A549 treated with GW870086 at 1 μM for 4 hours (cell line): ENCODE measurements around the gene ASRGL1. TPM values are rescaled to one million over a fixed set of nuclear protein-coding genes. Genes with fewer than 3 reads are reported as not detected.

Experiments used
- total RNA-seq: library from RNA; stranded (reverse); fragments of 200-300 nt; extraction: Qiagen RNA extraction; gene quantifications from 5 replicates; pipeline ENCODE4 v1.2.3, GENCODE V29; 2022; ENCODE audit warnings: low read depth

ASRGL1 gene
- total RNA-seq, result 10.2 to 14.3 TPM (median 13.9 TPM) in 5 replicates

DNA sequence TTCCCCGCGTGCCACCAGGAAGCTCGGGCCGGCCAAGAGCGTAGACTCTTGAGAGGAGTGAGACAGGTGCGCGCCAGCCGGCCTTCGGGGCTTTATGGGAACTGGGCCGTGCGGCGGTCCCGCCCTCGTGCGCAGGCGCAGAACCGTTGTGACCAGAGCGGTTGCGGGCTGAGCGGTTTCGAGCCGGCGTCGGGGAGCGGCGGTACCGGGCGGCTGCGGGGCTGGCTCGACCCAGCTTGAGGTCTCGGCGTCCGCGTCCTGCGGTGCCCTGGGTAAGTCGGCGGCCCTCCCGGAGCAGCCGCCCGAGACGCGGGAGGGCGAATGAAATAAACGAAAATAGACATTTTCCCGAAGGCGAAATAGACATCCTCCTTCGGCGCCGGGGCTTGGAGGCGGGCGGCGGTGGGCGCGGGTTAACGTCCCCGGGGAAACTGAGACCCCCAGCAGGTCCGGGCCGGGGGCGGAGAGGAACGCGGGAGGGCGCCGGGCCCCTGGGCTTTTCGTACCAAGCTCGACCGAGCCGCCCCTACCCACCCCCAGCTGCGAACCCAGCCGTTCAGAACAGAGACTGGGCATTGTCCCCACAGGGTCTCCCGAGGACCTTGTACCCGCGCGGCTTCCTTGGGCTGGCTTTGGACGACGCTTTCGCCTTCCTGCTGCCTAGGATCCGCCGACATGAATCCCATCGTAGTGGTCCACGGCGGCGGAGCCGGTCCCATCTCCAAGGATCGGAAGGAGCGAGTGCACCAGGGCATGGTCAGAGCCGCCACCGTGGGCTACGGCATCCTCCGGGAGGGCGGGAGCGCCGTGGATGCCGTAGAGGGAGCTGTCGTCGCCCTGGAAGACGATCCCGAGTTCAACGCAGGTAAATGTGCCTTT is at the start of gene ASRGL1:
ASRGL1 (plus strand) TSS at position 146 of the 879 bp plus-strand sequence; CDS start at position 676, 530 bp downstream.

DNA sequence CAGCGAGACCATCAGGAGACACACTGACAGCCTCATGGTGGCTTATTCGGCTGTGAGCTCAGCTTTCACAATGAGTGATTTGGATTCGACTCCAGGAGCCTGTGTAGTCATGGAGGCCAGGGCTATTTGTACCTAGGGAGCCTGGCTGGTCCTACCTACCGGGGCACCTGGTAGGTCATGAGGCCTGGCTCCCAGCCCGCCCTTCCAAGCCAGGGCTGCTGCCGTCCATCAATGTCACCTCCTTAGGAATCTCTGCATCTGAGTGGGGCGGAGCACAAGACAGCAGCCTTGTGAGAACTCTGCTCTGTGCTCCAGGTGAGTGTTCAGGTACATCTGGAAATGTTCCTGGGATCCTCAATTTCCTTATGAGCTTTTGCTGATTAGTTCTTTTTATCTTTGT is 38.3 kb upstream of the ASRGL1 start, which contains the start of gene SCGB1D4:
SCGB1D4 (minus strand) TSS at position 101 of the 400 bp plus-strand sequence; CDS start at position 36, 65 bp downstream.

DNA sequence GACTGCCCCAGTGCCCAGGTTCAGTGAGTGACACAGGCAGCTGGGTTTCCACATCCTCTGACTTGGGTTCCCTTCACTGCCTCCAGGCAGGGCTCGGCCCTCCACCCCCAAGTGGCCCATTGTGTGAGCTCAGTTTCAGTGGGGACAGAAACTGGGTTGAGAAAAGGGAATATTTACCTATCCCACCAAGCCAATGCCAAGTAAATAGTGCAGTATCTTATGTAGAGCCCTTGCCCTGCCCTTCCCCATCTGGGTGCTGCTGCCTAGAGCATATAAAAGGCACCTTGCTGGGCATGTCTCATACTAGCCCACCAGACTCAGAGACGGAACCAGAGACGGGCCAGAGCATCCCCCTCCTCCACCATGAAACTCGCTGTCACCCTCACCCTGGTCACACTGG is 81.5 kb downstream of the ASRGL1 start, which contains the start of gene SCGB1A1:
SCGB1A1 (plus strand) TSS at position 301 of the 400 bp plus-strand sequence; CDS start at position 364, 63 bp downstream.

Other genes starting within 250 kb of the ASRGL1 start
- 47.9 to 58.5 TPM (median 49.7 TPM) in 5 replicates for gene INCENP, start 213.4 kb upstream of the ASRGL1 start, total RNA-seq
- gene SCGB1D1, start 147.2 kb upstream of the ASRGL1 start, total RNA-seq, result not detected in 5 replicates
- gene SCGB2A1, start 128.8 kb upstream of the ASRGL1 start, total RNA-seq, result not detected in 5 replicates
- gene SCGB1D2, start 95.2 kb upstream of the ASRGL1 start, total RNA-seq, result not detected in 5 replicates
- not detected in 5 replicates for gene SCGB2A2, start 67.3 kb upstream of the ASRGL1 start, total RNA-seq
- gene SCGB1D4, start 38.4 kb upstream of the ASRGL1 start, total RNA-seq, result not detected in 5 replicates
- 0.40 TPM in 1 of 5 replicates, not detected in the others for gene SCGB1A1, start 81.6 kb downstream of the ASRGL1 start, total RNA-seq
- gene AHNAK, start 209.4 kb downstream of the ASRGL1 start, total RNA-seq, result 304 to 395 TPM (median 360 TPM) in 5 replicates
- 1,850 to 2,033 TPM (median 1,975 TPM) in 5 replicates for gene EEF1G, start 236.4 kb downstream of the ASRGL1 start, total RNA-seq